HepG2 (cell line): Measurements from ENCODE around the gene IL22. TPM values are rescaled to one million over a fixed set of nuclear protein-coding genes. Genes with fewer than 3 reads are reported as not detected.
A peak's percentile ranks its signal among the peaks of the same experiment; 100 is the strongest.

ENCODE experiments used
- ATAC-seq: fragments of 200-7000 bp; cut with Tn5 transposase; 3 replicates; pipeline ENCODE4 v1.9.1; 2020; ENCODE audit warnings: mild to moderate bottlenecking, moderate library complexity
- BruUV-seq: library from RNA; stranded (reverse); fragments of 400-500 nt; replicated peaks from 2 replicates; lab custom pipeline; 2021; lab: Mats Ljungman, UMichigan
- CTCF ChIA-PET: fragments of 300-600 bp; formaldehyde crosslinking; extraction: SDS; loops from one replicate; lab custom pipeline; 2021; ENCODE audit warnings: low total read pairs, inconsistent platforms, low intra/inter-chr PET ratio; lab: Yijun Ruan, JAX
- POLR2A ChIA-PET: fragments of 350-600 bp; sonication (Branson Sonifier 250); formaldehyde crosslinking; loops from one replicate; lab custom pipeline; 2020; ENCODE audit warnings: antibody characterized with exemption, inconsistent platforms; lab: Yijun Ruan, JAX
- DNase-seq: peaks from one replicate; pipeline ENCODE4 v3.0.0-alpha.2; 2015; ENCODE audit warnings: low spot score
- FAIRE-seq: peaks from 3 replicates; lab custom pipeline; 2011; peaks lifted over from hg19 to GRCh38; lab: Jason Lieb, UNC
- H2AFZ ChIP-seq: one replicate; pipeline ENCODE4 v1.6.1; 2011; ENCODE audit warnings: low read length, inconsistent platforms
- H3K27ac ChIP-seq: fragments of 300-600 bp; 3 replicates; pipeline ENCODE4 v1.8.0; 2011; ENCODE audit warnings: mixed run types, mild to moderate bottlenecking, mixed read lengths, low read length, inconsistent platforms; ENCODE audit not compliant: insufficient read depth; ENCODE audit errors: extremely low read length
- H3K27me3 ChIP-seq, 2 experiments: fragments of 200-600 bp in 1 of 2; 2 replicates in 1 of 2; 3 replicates in 1 of 2; pipeline versions ENCODE4 v1.6.0 to v1.8.0; 2011; ENCODE audit warnings: low read length in 2 of 2, mild to moderate bottlenecking in 2 of 2, moderate library complexity in 2 of 2, inconsistent platforms in 1 of 2; ENCODE audit not compliant: insufficient read depth in 2 of 2, control insufficient read depth in 1 of 2
- H3K36me3 ChIP-seq, 2 experiments: fragments of 200-600 bp in 1 of 2; replicated peaks in 1 of 2; 2 replicates in 1 of 2; 3 replicates in 1 of 2; pipeline versions ENCODE4 v1.5.1 to v1.8.0; 2011; ENCODE audit warnings: low read length in 2 of 2, inconsistent platforms in 1 of 2; ENCODE audit not compliant: insufficient read depth in 2 of 2, control insufficient read depth in 1 of 2
- H3K4me1 ChIP-seq: 2 replicates; pipeline ENCODE4 v1.5.1; 2012; ENCODE audit warnings: low read length, inconsistent platforms; ENCODE audit not compliant: insufficient read depth
- H3K4me2 ChIP-seq: 2 replicates; pipeline ENCODE4 v1.6.0; 2011; ENCODE audit warnings: low read depth, low read length, inconsistent platforms
- H3K4me3 ChIP-seq, 3 experiments: fragments of 200-600 bp in 1 of 3; sonication (generic), shearing (Covaris generic) in 1 of 3; replicated peaks in 1 of 3; 2 replicates each; pipeline ENCODE4 v1.5.1; 2011 to 2016; ENCODE audit warnings: low read length in 3 of 3, inconsistent platforms in 2 of 3, low read depth in 2 of 3, mild to moderate bottlenecking in 2 of 3, control low read depth in 1 of 3, mixed read lengths in 1 of 3; ENCODE audit not compliant: insufficient read depth in 1 of 3
- H3K79me2 ChIP-seq: one replicate; pipeline ENCODE4 v1.6.1; 2011; ENCODE audit warnings: low read length, inconsistent platforms; ENCODE audit not compliant: insufficient read depth
- H3K9ac ChIP-seq: 2 replicates; pipeline ENCODE4 v1.6.0; 2011; ENCODE audit warnings: mild to moderate bottlenecking, low read depth, low read length, inconsistent platforms; ENCODE audit not compliant: insufficient read depth
- H3K9me3 ChIP-seq: 2 replicates; pipeline ENCODE4 v1.5.1; 2012; ENCODE audit warnings: mild to moderate bottlenecking, low read length
- H4K20me1 ChIP-seq: 2 replicates; pipeline ENCODE4 v1.6.0; 2011; ENCODE audit warnings: inconsistent platforms, mild to moderate bottlenecking, low read length, moderate library complexity; ENCODE audit not compliant: insufficient read depth
- ARNT ChIP-seq: fragments of 450-650 bp; IDR thresholded peaks from 2 replicates; pipeline ENCODE4 v1.6.1; 2017
- GFI1 ChIP-seq: sonication (generic); formaldehyde crosslinking; IDR thresholded peaks from 2 replicates; pipeline ENCODE4 v1.5.0; 2020; ENCODE audit warnings: missing genetic modification reagents, mild to moderate bottlenecking, borderline replicate concordance
- HOXA9 ChIP-seq: sonication (generic); formaldehyde crosslinking; IDR thresholded peaks from 2 replicates; pipeline ENCODE4 v1.8.1; 2022; ENCODE audit warnings: missing genetic modification reagents, mild to moderate bottlenecking, moderate library complexity, borderline replicate concordance
- IRF2 ChIP-seq: IDR thresholded peaks from 2 replicates; pipeline ENCODE4 v1.6.1; 2018; ENCODE audit warnings: missing genetic modification reagents, missing compliant biosample characterization
- PATZ1 ChIP-seq: sonication (generic); formaldehyde crosslinking; IDR thresholded peaks from 2 replicates; pipeline ENCODE4 v1.4.0; 2020; ENCODE audit warnings: missing genetic modification reagents
- SAP130 ChIP-seq: IDR thresholded peaks from 2 replicates; pipeline ENCODE4 v1.6.1; 2016; ENCODE audit warnings: low read depth
- TFAP4 ChIP-seq: sonication (generic); IDR thresholded peaks from 2 replicates; pipeline ENCODE4 v1.6.1; 2016; ENCODE audit warnings: low read depth, borderline replicate concordance
- ZNF546 ChIP-seq: sonication (generic); formaldehyde crosslinking; conservative IDR thresholded peaks from 2 replicates; pipeline ENCODE4 v1.8.1; 2023; ENCODE audit warnings: mild to moderate bottlenecking, missing genetic modification reagents
- ZNF709 ChIP-seq: sonication (generic); formaldehyde crosslinking; IDR thresholded peaks from 2 replicates; pipeline ENCODE4 v1.5.0; 2020; ENCODE audit warnings: mild to moderate bottlenecking, missing genetic modification reagents
- WGBS: methylation state at CpG from one replicate; pipeline ENCODE4 v1.1.6; 2017; ENCODE audit warnings: low lambda C conversion rate; 5-methylcytosine and 5-hydroxymethylcytosine counted together
- in situ Hi-C: cut with HindIII; loops from 2 replicates; pipeline ENCODE4 v1.10.0; 2017; ENCODE audit warnings: low pct_unique_long_range_greater_than_20kb; ENCODE audit not compliant: extremely low pct_ligation_motif_present
- intact Hi-C: fragments of 100-400 bp; cut with micrococcal nuclease; formaldehyde crosslinking; loops from one replicate; pipeline ENCODE4 v1.10.0; 2022; ENCODE audit not compliant: unreplicated experiment
- polyA plus RNA-seq, 8 experiments: library from polyadenylated mRNA; depleted of rRNA in 3 of 8; stranded (reverse) in 7 of 8; unstranded in 1 of 8; fragments of >200 nt; fragmentation: Illumina TruSeq in 4 of 8; extraction: Trizol in 4 of 8; gene quantifications; 2 replicates each; pipeline versions ENCODE4 v1.2.1 to v1.2.3, GENCODE V29; 2011 to 2016; ENCODE audit warnings: low read depth in 4 of 8, missing spikeins in 1 of 8, mixed read lengths in 1 of 8; ENCODE audit not compliant: insufficient read depth in 1 of 8
- total RNA-seq, 5 experiments: library from RNA; depleted of rRNA; stranded (reverse); fragments of >200 nt; fragmentation: Illumina TruSeq; extraction: Trizol; gene quantifications; 2 replicates each; pipeline ENCODE4 v1.2.3, GENCODE V29; 2016; ENCODE audit warnings: low read depth in 1 of 5
- TF ChIP-seq, protein P1 (sequence below): sonication (generic); formaldehyde crosslinking; IDR thresholded peaks from 2 replicates; pipeline ENCODE4 v1.4.0; 2020; ENCODE audit warnings: low read depth, mild to moderate bottlenecking, missing genetic modification reagents
- TF ChIP-seq, protein P2 (sequence below): sonication (generic); formaldehyde crosslinking; IDR thresholded peaks from 2 replicates; pipeline ENCODE4 v1.4.0; 2020; ENCODE audit warnings: mild to moderate bottlenecking, missing genetic modification reagents, borderline replicate concordance
- TF ChIP-seq, protein P3 (sequence below): sonication (generic); formaldehyde crosslinking; IDR thresholded peaks from 2 replicates; pipeline ENCODE4 v1.4.0; 2020; ENCODE audit warnings: missing genetic modification reagents

IL22 gene
- total and polyA plus RNA-seq, 2 of the 13 experiments (the other 11 are each of a cell fraction or from before 2014, with no cell fraction given), result not detected

- TF ChIP-seq IRF2 (CRISPR knock-in tag), result peak; percentile 100
- 0 out of 2 replicates have a peak, but pooled peaks have one; percentile 26 for TF ChIP-seq SAP130 (CRISPR knock-in tag)
- TF ChIP-seq, protein P1, sequence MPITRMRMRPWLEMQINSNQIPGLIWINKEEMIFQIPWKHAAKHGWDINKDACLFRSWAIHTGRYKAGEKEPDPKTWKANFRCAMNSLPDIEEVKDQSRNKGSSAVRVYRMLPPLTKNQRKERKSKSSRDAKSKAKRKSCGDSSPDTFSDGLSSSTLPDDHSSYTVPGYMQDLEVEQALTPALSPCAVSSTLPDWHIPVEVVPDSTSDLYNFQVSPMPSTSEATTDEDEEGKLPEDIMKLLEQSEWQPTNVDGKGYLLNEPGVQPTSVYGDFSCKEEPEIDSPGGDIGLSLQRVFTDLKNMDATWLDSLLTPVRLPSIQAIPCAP, result peak; percentile 90
- TF ChIP-seq ZNF546 (CRISPR knock-in tag), result no peak
- TF ChIP-seq, protein P2, sequence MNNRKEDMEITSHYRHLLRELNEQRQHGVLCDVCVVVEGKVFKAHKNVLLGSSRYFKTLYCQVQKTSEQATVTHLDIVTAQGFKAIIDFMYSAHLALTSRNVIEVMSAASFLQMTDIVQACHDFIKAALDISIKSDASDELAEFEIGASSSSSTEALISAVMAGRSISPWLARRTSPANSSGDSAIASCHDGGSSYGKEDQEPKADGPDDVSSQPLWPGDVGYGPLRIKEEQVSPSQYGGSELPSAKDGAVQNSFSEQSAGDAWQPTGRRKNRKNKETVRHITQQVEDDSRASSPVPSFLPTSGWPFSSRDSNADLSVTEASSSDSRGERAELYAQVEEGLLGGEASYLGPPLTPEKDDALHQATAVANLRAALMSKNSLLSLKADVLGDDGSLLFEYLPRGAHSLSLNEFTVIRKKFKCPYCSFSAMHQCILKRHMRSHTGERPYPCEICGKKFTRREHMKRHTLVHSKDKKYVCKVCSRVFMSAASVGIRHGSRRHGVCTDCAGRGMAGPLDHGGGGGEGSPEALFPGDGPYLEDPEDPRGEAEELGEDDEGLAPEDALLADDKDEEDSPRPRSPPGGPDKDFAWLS, result no peak
- TF ChIP-seq GFI1 (CRISPR knock-in tag), result no peak
- peak; percentile 29; the same call in 1 of the 2 replicates for TF ChIP-seq TFAP4
- no peak for TF ChIP-seq ZNF709 (CRISPR knock-in tag)
- TF ChIP-seq ARNT, result no peak
Observed at GRCh38 chr12:68236421-68237059, 16.9 kb downstream of the IL22 start (continued).

- Histone ChIP-seq H3K4me3 (no peak overlapping the region), H3K27ac (no peak overlapping the region), H3K9ac (no peak overlapping the region), H3K9me3 (no peaks in the 10 kb centered on the region), H4K20me1 (no peaks in the 10 kb centered on the region), H2AFZ (no peak overlapping the region), H3K79me2 (no peaks in the 10 kb centered on the region), H3K27me3 (peaks cover 0 to 17% of the 10 kb centered on the region in 2 experiments; a peak in 2 of 5 replicates), H3K36me3 (no peaks in the 10 kb centered on the region), H3K4me2 (no peak overlapping the region), H3K4me1 (peaks cover 9% of the 10 kb centered on the region)
- FAIRE-seq (no peak), DNase-seq (no peak), ATAC-seq (no peak)
- in situ Hi-C loops (no loop called here), intact Hi-C loops (no loop called here)
- CTCF ChIA-PET, result no interaction called here
- 57% methylated on average over 2 of the region's 2 CpGs for WGBS
- BruUV-seq, result no TSS peak
- POLR2A ChIA-PET, result no interaction called here
- TF ChIP-seq PATZ1 (CRISPR knock-in tag) (no peak), HOXA9 (CRISPR knock-in tag) (no peak)
- TF ChIP-seq, protein P3, sequence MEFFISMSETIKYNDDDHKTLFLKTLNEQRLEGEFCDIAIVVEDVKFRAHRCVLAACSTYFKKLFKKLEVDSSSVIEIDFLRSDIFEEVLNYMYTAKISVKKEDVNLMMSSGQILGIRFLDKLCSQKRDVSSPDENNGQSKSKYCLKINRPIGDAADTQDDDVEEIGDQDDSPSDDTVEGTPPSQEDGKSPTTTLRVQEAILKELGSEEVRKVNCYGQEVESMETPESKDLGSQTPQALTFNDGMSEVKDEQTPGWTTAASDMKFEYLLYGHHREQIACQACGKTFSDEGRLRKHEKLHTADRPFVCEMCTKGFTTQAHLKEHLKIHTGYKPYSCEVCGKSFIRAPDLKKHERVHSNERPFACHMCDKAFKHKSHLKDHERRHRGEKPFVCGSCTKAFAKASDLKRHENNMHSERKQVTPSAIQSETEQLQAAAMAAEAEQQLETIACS, result no peak
Observed at GRCh38 chr12:68235576-68235975, 17.8 kb downstream of the IL22 start.
